Mucosa of descending colon (tissue), 3 donors: ENCODE data around the gene EVI2A. TPM values are rescaled to one million over a fixed set of nuclear protein-coding genes. Genes with fewer than 3 reads are reported as not detected.

Experiments used
- ATAC-seq: fragments of 200-7000 bp; cut with Tn5 transposase; one replicate; pipeline ENCODE4 v1.9.1; 2020; ENCODE audit warnings: mild to moderate bottlenecking, moderate library complexity
- DNase-seq, 3 donors: peaks; one replicate each; pipeline ENCODE4 v3.0.0-alpha.2; 2020
- H3K36me3 ChIP-seq: fragments of 200-600 bp; one replicate; pipeline ENCODE4 v1.8.0; 2021; ENCODE audit warnings: low read depth, mild to moderate bottlenecking
- H3K4me1 ChIP-seq: fragments of 200-600 bp; one replicate; pipeline ENCODE4 v1.8.0; 2021; ENCODE audit warnings: low read depth, mild to moderate bottlenecking
- H3K4me3 ChIP-seq: fragments of 200-600 bp; one replicate; pipeline ENCODE4 v1.8.0; 2021; ENCODE audit warnings: mild to moderate bottlenecking
- H3K9me3 ChIP-seq: fragments of 200-600 bp; one replicate; pipeline ENCODE4 v1.8.0; 2021; ENCODE audit warnings: mild to moderate bottlenecking
- intact Hi-C, 2 donors: fragments of 100-400 bp; cut with DNase I in 1 of 2; cut with micrococcal nuclease in 1 of 2; formaldehyde crosslinking; loops; one replicate each; pipeline versions ENCODE4 v1.11.0 to v1.11.1; 2022; cut with DNase I, micrococcal nuclease
- long read RNA-seq, 2 donors: library from polyadenylated mRNA; unstranded; transcript quantifications; one replicate each; pipeline ENCODE4 v2.0.0, GENCODE V29; 2019 to 2021
- total RNA-seq, 3 donors: library from RNA; stranded (reverse); fragmentation: NEBNext Ultra II Directional in 2 of 3; extraction: Animal tissue kit (Norgen Biotek cat#: 25700) in 2 of 3; gene quantifications; one replicate each; pipeline versions ENCODE4 v1.2.1 to v1.2.4, GENCODE V29; 2021 to 2023
- TF ChIP-seq, protein P1 (sequence below): fragments of 200-600 bp; IDR thresholded peaks from one replicate; pipeline ENCODE4 v1.8.0; 2022; ENCODE audit warnings: antibody characterized with exemption, mild to moderate bottlenecking
- donor health status: DM: no; HTN: no; CAD: no; lungs with moderate emphysema.
- donor health status: DM: no; HTN: no; CAD: no.
- donor health status: DM: no; HTN: yes; CAD: no.

Gene EVI2A, protein sequence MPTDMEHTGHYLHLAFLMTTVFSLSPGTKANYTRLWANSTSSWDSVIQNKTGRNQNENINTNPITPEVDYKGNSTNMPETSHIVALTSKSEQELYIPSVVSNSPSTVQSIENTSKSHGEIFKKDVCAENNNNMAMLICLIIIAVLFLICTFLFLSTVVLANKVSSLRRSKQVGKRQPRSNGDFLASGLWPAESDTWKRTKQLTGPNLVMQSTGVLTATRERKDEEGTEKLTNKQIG
- total RNA-seq = 1 to 10 TPM; 2.8 to 6.0 (median 4.0) TPM
- long read RNA-seq, donor 1, partial matches to known transcripts = 0 of 3 reads
- long read RNA-seq, donor 1, other reads (novel, unspliced or antisense) = 0 of 3 reads
- long read RNA-seq, donor 2 = 0 reads

- Histone ChIP-seq H3K4me3 (no peak within 1 kb of the TSS), H3K4me1 (no peaks in the 10 kb centered on the region), H3K9me3 (no peaks in the 10 kb centered on the region), H3K36me3 (no peaks in the 10 kb centered on the region)
- ATAC-seq (peak; percentile 68), DNase-seq (peak in 1 of 3 donors; percentile 31)
- intact Hi-C loops = no loop called here
- TF ChIP-seq, protein P1, sequence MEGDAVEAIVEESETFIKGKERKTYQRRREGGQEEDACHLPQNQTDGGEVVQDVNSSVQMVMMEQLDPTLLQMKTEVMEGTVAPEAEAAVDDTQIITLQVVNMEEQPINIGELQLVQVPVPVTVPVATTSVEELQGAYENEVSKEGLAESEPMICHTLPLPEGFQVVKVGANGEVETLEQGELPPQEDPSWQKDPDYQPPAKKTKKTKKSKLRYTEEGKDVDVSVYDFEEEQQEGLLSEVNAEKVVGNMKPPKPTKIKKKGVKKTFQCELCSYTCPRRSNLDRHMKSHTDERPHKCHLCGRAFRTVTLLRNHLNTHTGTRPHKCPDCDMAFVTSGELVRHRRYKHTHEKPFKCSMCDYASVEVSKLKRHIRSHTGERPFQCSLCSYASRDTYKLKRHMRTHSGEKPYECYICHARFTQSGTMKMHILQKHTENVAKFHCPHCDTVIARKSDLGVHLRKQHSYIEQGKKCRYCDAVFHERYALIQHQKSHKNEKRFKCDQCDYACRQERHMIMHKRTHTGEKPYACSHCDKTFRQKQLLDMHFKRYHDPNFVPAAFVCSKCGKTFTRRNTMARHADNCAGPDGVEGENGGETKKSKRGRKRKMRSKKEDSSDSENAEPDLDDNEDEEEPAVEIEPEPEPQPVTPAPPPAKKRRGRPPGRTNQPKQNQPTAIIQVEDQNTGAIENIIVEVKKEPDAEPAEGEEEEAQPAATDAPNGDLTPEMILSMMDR = no peak
These were observed at the start of gene EVI2A for GRCh38 chr17:31321481-31321880. EVI2A (minus strand) TSS chr17:31321622; CDS start chr17:31319013, 2,609 bp downstream.

DNA sequence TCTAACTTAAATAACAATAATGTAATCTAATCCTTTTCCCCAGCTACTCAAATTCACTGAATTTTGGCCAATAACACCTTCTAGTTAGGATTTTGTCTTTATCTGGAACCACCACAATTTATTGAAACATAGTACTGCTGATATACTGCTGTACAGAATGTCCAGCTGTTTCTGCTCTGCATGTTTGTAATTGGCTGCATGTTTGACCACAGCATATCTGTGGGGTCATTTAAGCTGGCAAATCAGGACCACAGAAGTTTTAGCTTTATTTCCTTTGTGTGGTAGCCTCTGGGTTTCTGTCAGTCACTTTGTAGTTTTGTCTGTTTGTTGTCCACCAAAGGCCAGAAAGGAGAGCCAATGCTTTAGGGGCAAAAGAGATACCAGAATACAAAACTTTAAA, 47.8 kb upstream of the EVI2A start:
- TF ChIP-seq, protein P1 = no peak
- no peak for ATAC-seq

DNA sequence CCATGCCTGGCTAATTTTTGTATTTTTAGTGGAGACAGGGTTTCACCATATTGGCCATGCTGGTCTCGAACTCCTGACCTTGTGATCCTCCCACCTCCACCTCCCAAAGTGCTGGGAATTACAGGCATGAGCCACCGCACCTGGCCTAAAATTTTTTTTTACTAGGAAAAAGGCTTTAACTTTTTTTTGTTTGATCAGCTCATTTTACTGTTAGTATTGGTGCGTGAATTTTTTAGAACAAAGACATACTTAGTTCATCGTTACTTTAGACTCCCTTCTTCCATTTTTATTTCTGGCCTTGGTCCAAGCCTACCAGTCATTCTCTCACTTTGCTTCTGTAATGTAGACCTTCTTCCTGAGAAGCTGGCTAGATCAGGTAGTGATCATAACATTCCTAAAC, 44.7 kb upstream of the EVI2A start:
- ATAC-seq = no peak
- Histone ChIP-seq H3K9me3 (no peaks in the 10 kb centered on the region), H3K4me3 (no peak overlapping the region), H3K4me1 (no peaks in the 10 kb centered on the region), H3K36me3 (no peaks in the 10 kb centered on the region)
- DNase-seq = no peak
- TF ChIP-seq, protein P1 = no peak
- intact Hi-C loops = no loop called here

More for the DNA sequence above, 47.8 kb upstream of the EVI2A start:
- no peak for DNase-seq
- Histone ChIP-seq H3K36me3 (no peaks in the 10 kb centered on the region), H3K9me3 (no peaks in the 10 kb centered on the region), H3K4me3 (no peak overlapping the region), H3K4me1 (no peaks in the 10 kb centered on the region)
- intact Hi-C loops = no loop called here

GRCh38 chr17:31364012-31364411, 42.6 kb upstream of the EVI2A start:
- Histone ChIP-seq H3K4me3 (no peak overlapping the region), H3K4me1 (no peaks in the 10 kb centered on the region), H3K36me3 (no peaks in the 10 kb centered on the region), H3K9me3 (no peaks in the 10 kb centered on the region)
- intact Hi-C loops = no loop called here
- no peak for ATAC-seq
- DNase-seq = no peak
- TF ChIP-seq, protein P1 = no peak

DNA sequence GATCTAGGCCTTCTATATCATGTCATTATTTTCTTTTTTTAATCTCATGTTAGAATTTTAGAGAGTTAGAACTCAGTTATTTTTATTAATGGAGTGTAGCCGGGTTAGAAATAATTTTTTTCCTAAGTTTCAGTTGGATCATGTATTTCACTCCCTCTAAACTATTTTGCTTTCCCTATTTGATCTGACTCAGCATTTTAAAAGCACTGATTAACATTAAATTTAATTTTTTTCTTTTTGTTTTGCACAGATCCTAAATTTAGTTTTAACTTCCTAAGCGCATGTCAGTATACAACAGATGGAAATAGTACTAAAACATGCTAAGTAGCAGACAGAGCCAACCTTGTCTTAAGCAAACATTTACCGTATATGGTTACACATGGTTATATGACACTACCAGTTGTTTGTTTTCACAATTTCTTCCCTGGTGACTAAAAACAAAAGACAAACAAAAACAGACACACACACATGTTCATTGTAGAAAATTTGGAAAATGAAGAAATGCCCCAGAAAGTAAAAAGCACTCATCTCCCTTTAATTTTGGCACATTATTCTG, 36.5 kb upstream of the EVI2A start:
- intact Hi-C loops = no loop called here
- Histone ChIP-seq H3K9me3 (no peaks in the 10 kb centered on the region), H3K4me3 (no peak overlapping the region), H3K36me3 (no peaks in the 10 kb centered on the region), H3K4me1 (no peaks in the 10 kb centered on the region)
- TF ChIP-seq, protein P1 = no peak
- no peak for DNase-seq
- ATAC-seq = peak; percentile 61
